ENCODE results near the gene PLK3.
"Not testable (repeated sequence)": the region's sequence is repeated elsewhere in the genome, so short reads cannot be mapped to it uniquely, and the experiment has no call there.

PLK3 gene

GRCh38 chr1:44810101-44810761 lies 10.1 kb downstream of the PLK3 start:
- peak; percentile 41 to 56 for DNase-seq

DNA sequence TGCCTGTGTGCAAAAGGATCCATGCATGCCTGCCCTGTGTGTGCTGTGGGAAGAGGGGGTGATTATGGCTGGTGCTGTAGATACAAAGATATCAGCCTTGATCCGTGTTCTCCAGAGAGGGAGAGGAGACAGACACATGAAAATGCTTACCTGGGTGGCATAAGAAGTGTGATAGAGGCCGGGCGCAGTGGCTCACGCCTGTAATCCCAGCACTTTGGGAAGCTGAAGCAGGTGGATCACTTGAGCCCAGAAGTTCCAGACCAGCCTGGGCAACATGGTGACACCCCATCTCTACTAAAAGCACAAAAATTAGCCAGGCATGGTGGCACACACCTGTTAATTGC lies 10.6 kb downstream of the PLK3 start:
- DNase-seq, result not testable (repeated sequence)

- no peak for DNase-seq
These were observed 11.1 kb downstream of the PLK3 start for GRCh38 chr1:44811234-44811633.

DNA sequence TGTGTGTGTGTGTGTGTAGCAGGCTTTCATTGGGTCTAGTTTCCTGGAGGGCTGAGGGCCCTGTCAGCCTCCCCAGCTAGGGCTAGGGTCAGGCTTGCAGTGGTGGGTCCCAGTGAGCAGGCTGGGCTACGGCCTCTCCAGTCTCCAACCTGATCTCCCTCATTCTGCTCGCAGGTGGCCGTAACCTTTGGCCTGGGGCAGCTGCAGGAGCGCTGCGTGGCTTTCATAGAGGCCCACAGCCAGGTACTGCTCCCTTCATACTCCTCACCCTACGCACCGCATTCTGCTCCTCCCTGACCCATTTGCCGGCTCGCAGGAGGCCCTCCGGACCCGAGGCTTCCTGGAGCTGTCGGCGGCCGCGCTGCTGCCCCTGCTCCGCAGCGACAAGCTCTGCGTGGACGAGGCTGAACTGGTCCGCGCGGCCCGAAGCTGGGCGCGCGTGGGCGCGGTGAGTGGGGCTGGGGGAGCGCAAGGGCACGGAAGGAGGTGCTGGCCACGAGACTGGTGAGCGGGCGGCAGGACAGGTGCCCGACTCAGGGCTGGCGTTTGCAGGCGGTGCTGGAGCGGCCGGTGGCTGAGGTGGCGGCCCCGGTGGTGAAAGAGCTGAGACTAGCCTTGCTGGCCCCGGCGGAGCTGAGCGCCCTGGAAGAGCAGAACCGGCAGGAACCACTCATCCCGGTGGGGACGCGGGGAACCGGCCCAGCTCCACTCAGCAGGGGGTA lies 12.8 kb downstream of the PLK3 start:
- no peak for DNase-seq

DNA sequence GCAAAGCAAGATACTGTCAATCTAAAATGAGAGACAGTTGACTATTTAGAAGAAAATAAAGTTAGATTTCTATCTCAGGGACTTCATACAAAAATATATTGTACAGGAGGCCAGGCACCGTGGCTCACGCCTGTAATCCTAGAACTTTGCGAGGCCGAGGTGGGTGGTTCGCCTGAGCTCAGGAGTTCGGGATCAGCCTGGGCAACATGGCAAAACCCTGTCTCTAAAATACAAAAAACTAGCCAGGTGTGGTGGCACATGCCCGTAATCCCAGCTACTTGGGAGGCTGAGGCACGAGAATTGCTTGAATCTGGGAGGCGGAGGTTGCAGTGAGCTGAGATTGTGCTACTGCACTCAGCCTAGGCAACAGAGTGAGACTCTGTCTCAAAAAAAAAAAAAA lies 15.7 kb downstream of the PLK3 start:
- not testable (repeated sequence) for DNase-seq

GRCh38 chr1:44817307-44817706 lies 17.1 kb downstream of the PLK3 start:
- DNase-seq, result no peak

GRCh38 chr1:44817771-44818495 lies 17.8 kb downstream of the PLK3 start:
- no peak for DNase-seq

GRCh38 chr1:44819196-44819607 lies 19.0 kb downstream of the PLK3 start:
- no peak for DNase-seq

GRCh38 chr1:44819608-44820327 lies 19.6 kb downstream of the PLK3 start:
- DNase-seq, result peak; percentile 66 to 70

GRCh38 chr1:44820328-44821239 lies 20.4 kb downstream of the PLK3 start:
- no peak for DNase-seq

- DNase-seq, result no peak
These were observed 21.1 kb downstream of the PLK3 start for GRCh38 chr1:44821240-44821715.

DNA sequence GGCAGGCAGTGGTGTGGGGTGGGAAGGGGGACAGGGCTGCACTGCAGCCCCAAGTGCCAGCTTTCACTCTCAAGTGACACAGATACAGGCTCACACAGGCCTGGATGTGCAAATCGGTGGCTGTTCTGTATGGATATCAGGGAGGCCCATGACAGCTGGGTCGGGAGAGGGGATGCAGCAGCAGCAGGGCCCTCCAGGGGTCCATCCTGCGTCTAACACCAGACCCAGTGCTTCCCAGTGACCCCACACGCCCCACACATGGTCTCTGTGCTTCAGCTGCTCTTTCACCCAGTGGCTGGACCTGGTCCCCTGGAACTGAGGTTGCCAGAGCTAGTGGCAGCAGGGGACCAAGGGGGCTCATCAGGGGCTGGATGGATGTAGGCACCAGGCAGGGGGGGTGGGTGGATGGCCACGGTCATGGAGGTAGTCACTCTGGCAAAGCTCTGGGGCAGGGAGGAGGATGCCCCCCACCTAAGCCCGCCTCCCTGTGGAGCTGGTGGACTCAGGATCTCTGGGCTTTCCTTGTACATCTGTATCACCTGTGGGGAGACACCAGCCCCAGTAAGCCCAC lies 22.0 kb downstream of the PLK3 start:
- DNase-seq, result no peak

- no peak for DNase-seq
These were observed 22.8 kb downstream of the PLK3 start for GRCh38 chr1:44822981-44823451.

DNA sequence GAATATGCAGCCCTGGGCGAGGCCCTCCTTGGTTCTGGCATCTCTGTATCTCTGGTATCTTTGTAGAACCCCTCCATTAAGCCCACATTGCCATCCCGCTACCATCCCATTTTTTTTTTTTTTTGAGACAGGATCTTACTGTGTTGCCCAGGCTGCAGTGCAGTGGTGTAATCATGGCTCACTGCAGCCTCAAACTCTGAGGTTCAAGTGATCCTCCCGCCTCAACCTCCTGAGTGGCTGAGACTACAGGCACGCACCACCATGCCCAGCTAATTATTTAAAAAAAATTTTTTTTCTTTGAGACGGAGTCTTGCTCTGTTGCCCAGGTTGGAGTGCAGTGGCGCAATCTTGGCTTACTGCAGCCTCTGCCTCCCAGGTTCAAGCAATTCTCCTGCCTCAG lies 24.2 kb downstream of the PLK3 start:
- DNase-seq, result not testable (repeated sequence)

- no peak for DNase-seq
These were observed 26.4 kb downstream of the PLK3 start for GRCh38 chr1:44826375-44827196.

DNA sequence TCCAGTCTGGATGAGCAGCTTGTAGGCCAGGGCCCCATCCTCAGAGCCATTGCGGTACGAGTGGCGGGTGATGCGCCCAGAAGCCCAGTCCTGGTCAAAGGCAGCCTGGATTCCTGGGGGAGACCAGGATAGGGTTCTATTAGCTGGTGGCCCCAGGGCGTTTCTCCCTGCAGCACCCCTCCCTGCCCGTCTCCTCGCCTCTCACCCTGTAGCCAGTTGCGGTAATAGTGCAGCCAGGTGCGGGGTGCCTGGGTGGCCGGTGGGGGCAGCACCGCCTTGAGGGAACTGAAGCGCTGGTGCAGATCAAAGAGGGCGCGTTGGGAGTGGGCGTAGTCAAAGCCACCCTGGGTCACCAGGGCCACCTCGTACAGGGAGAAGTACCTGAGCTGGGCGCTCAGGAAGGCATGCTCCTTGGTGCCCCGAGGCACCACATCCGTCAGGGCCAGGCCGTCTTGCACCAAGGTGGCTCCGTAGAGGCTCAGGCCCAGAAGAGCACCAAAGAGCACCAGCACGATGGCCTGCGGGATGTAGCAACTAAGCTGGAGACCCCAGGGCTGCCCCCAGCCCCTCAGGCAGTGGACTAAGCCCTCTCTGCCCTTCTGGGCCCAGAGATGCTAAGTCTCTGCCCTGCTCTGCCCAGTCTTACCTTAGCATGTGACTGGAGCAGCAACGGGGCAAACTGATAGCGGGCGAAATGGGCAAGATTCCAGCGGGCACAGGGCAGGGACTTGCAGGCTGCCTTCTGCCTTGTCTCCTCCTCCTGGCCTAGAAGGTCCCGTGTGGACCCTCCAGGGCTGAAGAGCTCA lies 27.2 kb downstream of the PLK3 start:
- no peak for DNase-seq

DNA sequence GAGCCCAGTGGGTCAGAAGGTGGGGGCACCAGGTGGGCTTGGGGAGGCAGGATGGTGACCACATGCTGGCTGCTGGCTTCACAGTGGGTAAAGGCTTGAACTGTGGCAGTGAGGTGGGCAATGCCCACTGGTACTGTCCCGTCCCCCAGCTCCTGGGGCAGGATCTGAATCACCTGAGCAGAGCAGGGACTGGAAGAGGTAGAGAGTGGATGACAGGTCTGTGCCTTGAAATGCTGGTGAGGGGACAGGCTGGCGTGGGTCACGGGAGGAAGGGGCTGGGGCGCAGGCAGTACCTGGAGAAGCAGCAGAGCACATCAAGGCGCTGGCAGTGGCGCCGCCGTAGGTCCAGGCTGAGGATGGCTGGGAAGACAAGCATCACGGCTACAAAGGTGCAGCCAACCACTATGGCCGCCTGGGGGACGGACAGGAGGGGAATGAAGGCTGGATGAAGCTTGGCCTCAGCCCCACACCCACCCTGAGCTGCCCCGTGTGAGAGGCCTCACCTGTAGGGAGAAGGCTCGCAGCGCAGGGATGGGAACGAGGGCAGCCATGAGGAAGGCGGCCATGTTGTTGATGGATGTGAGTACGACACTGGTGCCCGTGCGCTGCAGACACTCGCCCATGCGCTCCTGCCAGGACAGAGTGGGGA lies 27.9 kb downstream of the PLK3 start:
- no peak for DNase-seq

DNA sequence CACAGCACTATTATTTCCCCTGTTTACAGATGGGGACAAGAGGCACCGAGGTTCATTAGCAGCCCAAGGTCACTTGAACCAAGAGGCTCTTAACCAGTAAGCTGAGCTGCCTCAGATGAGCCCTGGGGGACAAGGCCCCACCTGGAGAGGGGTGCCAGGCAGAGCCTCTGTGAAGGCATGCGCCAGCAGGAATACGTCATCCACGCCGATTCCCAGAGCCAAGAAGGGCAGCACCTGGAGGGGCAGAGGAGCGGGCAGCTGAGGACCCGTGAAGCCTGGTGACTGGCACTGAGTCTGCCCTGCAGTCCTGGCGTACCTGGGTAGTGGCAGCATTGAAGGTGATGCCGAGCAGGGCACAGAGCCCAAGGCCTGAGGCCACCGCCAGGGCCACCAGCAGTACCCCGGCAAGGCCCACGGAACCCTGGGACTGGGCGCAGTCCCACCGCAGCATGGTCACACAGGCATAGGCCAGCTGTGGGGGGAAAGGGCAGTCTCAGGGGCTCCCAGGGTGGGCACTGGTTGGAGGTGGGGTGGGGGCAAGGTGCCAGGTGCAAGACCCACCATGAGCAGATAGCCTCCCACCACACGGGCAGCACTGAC lies 28.8 kb downstream of the PLK3 start:
- DNase-seq, result no peak
